H1 (cell line): Measurements from ENCODE around the gene CCDC88C. TPM values are rescaled to one million over a fixed set of nuclear protein-coding genes. Genes with fewer than 3 reads are reported as not detected.

Experiments used
- CTCF ChIA-PET: fragments of 300-600 bp; sonication (Branson Sonifier 250); formaldehyde crosslinking; loops from one replicate; lab custom pipeline; 2021; ENCODE audit not compliant: partially characterized antibody; lab: Charles Lee
- POLR2A ChIA-PET: fragments of 300-600 bp; sonication (Branson Sonifier 250); formaldehyde crosslinking; loops from one replicate; lab custom pipeline; 2021; ENCODE audit warnings: inconsistent platforms; ENCODE audit not compliant: partially characterized antibody; lab: Charles Lee
- DNase-seq, 2 experiments: peaks; one replicate each; pipeline versions ENCODE4 v3.0.0 to v3.0.0-alpha.2; 2010 to 2022; ENCODE audit warnings: low spot score in 2 of 2, low read depth in 1 of 2, mixed read lengths in 1 of 2
- FAIRE-seq: peaks from 2 replicates; lab custom pipeline; 2011; peaks lifted over from hg19 to GRCh38; lab: Jason Lieb, UNC
- H2AFZ ChIP-seq: 2 replicates; pipeline ENCODE4 v1.8.1; 2012; ENCODE audit warnings: low read length, inconsistent platforms
- H2AK5ac ChIP-seq: 2 replicates; pipeline ENCODE4 v1.6.1; 2013; ENCODE audit warnings: low read depth, low read length
- H2BK120ac ChIP-seq: replicated peaks from 2 replicates; pipeline ENCODE3; 2013; ENCODE audit warnings: low read depth, low read length, inconsistent platforms
- H2BK12ac ChIP-seq: 2 replicates; pipeline ENCODE4 v1.6.1; 2013; ENCODE audit warnings: low read depth, low read length
- H2BK15ac ChIP-seq: 2 replicates; pipeline ENCODE4 v1.6.1; 2013; ENCODE audit warnings: low read length
- H2BK20ac ChIP-seq: 2 replicates; pipeline ENCODE4 v1.6.1; 2013; ENCODE audit warnings: low read length
- H2BK5ac ChIP-seq: 2 replicates; pipeline ENCODE4 v1.6.1; 2013; ENCODE audit warnings: low read depth, low read length
- H3K14ac ChIP-seq: 2 replicates; pipeline ENCODE4 v1.6.1; 2013; ENCODE audit warnings: inconsistent platforms; ENCODE audit not compliant: insufficient read length
- H3K18ac ChIP-seq: 2 replicates; pipeline ENCODE4 v1.6.1; 2013; ENCODE audit warnings: low read length; ENCODE audit errors: extremely low read depth
- H3K23ac ChIP-seq: 2 replicates; pipeline ENCODE4 v1.6.1; 2013; ENCODE audit warnings: inconsistent platforms; ENCODE audit not compliant: insufficient read length
- H3K23me2 ChIP-seq: 2 replicates; pipeline ENCODE4 v1.6.1; 2013; ENCODE audit warnings: low read depth, low read length
- H3K27ac ChIP-seq: 2 replicates; pipeline ENCODE4 v1.6.1; 2011; ENCODE audit warnings: low read depth, low read length, inconsistent platforms
- H3K27me3 ChIP-seq, 4 experiments: replicated peaks in 1 of 4; 1 replicate in 1 of 4; 2 replicates in 3 of 4; pipeline versions ENCODE4 v1.6.1 to v1.8.1; 2011 to 2013; ENCODE audit warnings: low read length in 3 of 4, mild to moderate bottlenecking in 3 of 4, inconsistent platforms in 2 of 4, mixed read lengths in 2 of 4, moderate library complexity in 1 of 4; ENCODE audit not compliant: control insufficient read depth in 3 of 4, insufficient read depth in 3 of 4; ENCODE audit errors: extremely low read depth in 1 of 4
- H3K36me3 ChIP-seq, 4 experiments: 2 replicates each; pipeline versions ENCODE4 v1.6.1 to v1.8.1; 2011 to 2013; ENCODE audit warnings: mild to moderate bottlenecking in 4 of 4, low read length in 3 of 4, moderate library complexity in 2 of 4, control low read depth in 1 of 4, inconsistent platforms in 1 of 4; ENCODE audit not compliant: insufficient read depth in 4 of 4, control insufficient read depth in 2 of 4
- H3K4ac ChIP-seq: replicated peaks from 2 replicates; pipeline ENCODE3; 2013; ENCODE audit warnings: low read length, low read depth, mixed read lengths, inconsistent platforms; ENCODE audit not compliant: insufficient read length
- H3K4me1 ChIP-seq, 4 experiments: replicated peaks in 1 of 4; 1 replicate in 1 of 4; 2 replicates in 3 of 4; pipeline versions ENCODE4 v1.6.1 to v1.8.1; 2011 to 2013; ENCODE audit warnings: low read length in 3 of 4, inconsistent platforms in 2 of 4, mixed read lengths in 1 of 4; ENCODE audit not compliant: insufficient read depth in 4 of 4, control insufficient read depth in 3 of 4
- H3K4me2 ChIP-seq, 2 experiments: 2 replicates each; pipeline versions ENCODE4 v1.6.1 to v1.8.1; 2011 to 2013; ENCODE audit warnings: low read depth in 2 of 2, low read length in 2 of 2, control low read depth in 1 of 2, inconsistent platforms in 1 of 2, mild to moderate bottlenecking in 1 of 2; ENCODE audit not compliant: insufficient read depth in 1 of 2
- H3K4me3 ChIP-seq, 4 experiments: fragments of 200-600, 300-600 bp in 1 of 4; sonication (generic), shearing (Covaris generic), sonication (Bioruptor Twin) in 1 of 4; 2 replicates each; pipeline versions ENCODE4 v1.5.1 to v1.8.1; 2011 to 2016; ENCODE audit warnings: low read length in 4 of 4, low read depth in 3 of 4, control low read depth in 2 of 4, inconsistent platforms in 2 of 4, mild to moderate bottlenecking in 2 of 4, mixed read lengths in 1 of 4, moderate library complexity in 1 of 4; ENCODE audit not compliant: insufficient read depth in 2 of 4; ENCODE audit errors: extremely low read depth in 1 of 4
- H3K56ac ChIP-seq: replicated peaks from 2 replicates; pipeline ENCODE3; 2013; ENCODE audit warnings: low read depth, mild to moderate bottlenecking, mixed read lengths, low read length, inconsistent platforms; ENCODE audit not compliant: insufficient read length
- H3K79me1 ChIP-seq: 2 replicates; pipeline ENCODE4 v1.6.1; 2013; ENCODE audit warnings: low read depth, low read length, control low read depth
- H3K79me2 ChIP-seq, 2 experiments: 2 replicates each; pipeline versions ENCODE4 v1.6.1 to v1.8.1; 2012 to 2013; ENCODE audit warnings: low read length in 2 of 2, mild to moderate bottlenecking in 2 of 2, inconsistent platforms in 1 of 2; ENCODE audit not compliant: insufficient read depth in 2 of 2, control insufficient read depth in 1 of 2
- H3K9ac ChIP-seq, 4 experiments: replicated peaks in 1 of 4; 1 replicate in 1 of 4; 2 replicates in 3 of 4; pipeline versions ENCODE4 v1.6.1 to v1.8.1; 2011 to 2013; ENCODE audit warnings: low read depth in 3 of 4, low read length in 3 of 4, control low read depth in 2 of 4, mild to moderate bottlenecking in 2 of 4, moderate library complexity in 2 of 4, inconsistent platforms in 1 of 4; ENCODE audit errors: extremely low read depth in 1 of 4
- H3K9me3 ChIP-seq, 2 experiments: 2 replicates each; pipeline versions ENCODE4 v1.6.1 to v1.8.1; 2012 to 2013; ENCODE audit warnings: mild to moderate bottlenecking in 2 of 2, moderate library complexity in 2 of 2, control low read depth in 1 of 2, inconsistent platforms in 1 of 2, low read depth in 1 of 2, low read length in 1 of 2, mixed read lengths in 1 of 2; ENCODE audit not compliant: insufficient read depth in 2 of 2
- H4K20me1 ChIP-seq, 2 experiments: replicated peaks in 1 of 2; 2 replicates each; pipeline versions ENCODE3 to v1.8.1; 2011 to 2013; ENCODE audit warnings: inconsistent platforms in 2 of 2, low read length in 2 of 2, mild to moderate bottlenecking in 1 of 2; ENCODE audit not compliant: insufficient read depth in 2 of 2, control insufficient read depth in 1 of 2
- H4K5ac ChIP-seq: 2 replicates; pipeline ENCODE4 v1.6.1; 2013; ENCODE audit warnings: low read length, low read depth, mixed read lengths, inconsistent platforms; ENCODE audit not compliant: insufficient read length
- H4K8ac ChIP-seq: 2 replicates; pipeline ENCODE4 v1.8.0; 2013; ENCODE audit warnings: mild to moderate bottlenecking, moderate library complexity, low read length, inconsistent platforms; ENCODE audit not compliant: insufficient read depth; ENCODE audit errors: extremely low read depth
- H4K91ac ChIP-seq: replicated peaks from 2 replicates; pipeline ENCODE3; 2013; ENCODE audit warnings: low read length, mixed read lengths, inconsistent platforms; ENCODE audit not compliant: insufficient read length
- ASH2L ChIP-seq: fragments of 200-600, 300-600 bp; sonication (generic); IDR thresholded peaks from one replicate; pipeline ENCODE4 v1.7.1; 2017; ENCODE audit warnings: low read length
- NANOG ChIP-seq: IDR thresholded peaks from 2 replicates; pipeline ENCODE4 v1.6.1; 2011; ENCODE audit warnings: low read length, low read depth, mild to moderate bottlenecking, inconsistent platforms; ENCODE audit not compliant: insufficient read depth, poor library complexity, severe bottlenecking
- WGBS, 2 experiments: shearing (Covaris generic) in 1 of 2; methylation state at CpG; one replicate each; pipeline versions ENCODE4 v1.1.6 to v1.1.7; 2013 to 2015; ENCODE audit warnings: low lambda C conversion rate in 2 of 2, mixed read lengths in 2 of 2, inconsistent platforms in 1 of 2, low coverage in 1 of 2, missing lambda C conversion rate in 1 of 2; ENCODE audit not compliant: insufficient replicate concordance in 2 of 2, insufficient coverage in 1 of 2, insufficient read length in 1 of 2; ENCODE audit errors: extremely low coverage in 1 of 2, missing lambda C conversion rate in 1 of 2; 5-methylcytosine and 5-hydroxymethylcytosine counted together
- polyA plus RNA-seq, 7 experiments: library from polyadenylated mRNA; depleted of rRNA in 3 of 7; stranded (reverse) in 5 of 7; unstranded in 2 of 7; fragments of >200 nt in 5 of 7; fragments of 200-250 nt in 2 of 7; gene quantifications; 1 replicate in 5 of 7; 2 replicates in 1 of 7; 4 replicates in 1 of 7; pipeline versions ENCODE4 v1.2.1 to v1.2.3, GENCODE V29; 2011 to 2013; ENCODE audit warnings: missing spikeins in 2 of 7, mixed read lengths in 2 of 7
- total RNA-seq: library from RNA; stranded (reverse); fragmentation: NEBNext Ultra II Directional; extraction: Animal tissue kit (Norgen Biotek cat#: 25700); gene quantifications from 2 replicates; pipeline ENCODE4 v1.2.1, GENCODE V29; 2021

CCDC88C gene
- total and polyA plus RNA-seq, 2 of the 8 experiments (the other 6 are each of a cell fraction or from before 2014, with no cell fraction given): 10.3 to 57.7 TPM

GRCh38 chr14:91396013-91396660 lies 21.5 kb downstream of the CCDC88C start:
- H3K79me1 ChIP-seq: peaks cover 31% of the 10 kb centered on the region
- no peak overlapping the region for H3K23ac ChIP-seq
- TF ChIP-seq ASH2L: peak; percentile 45
- no peak for TF ChIP-seq NANOG
- CTCF ChIA-PET: interaction anchor here (0.6 to 6.7 kb wide), 18 partner anchors 9 to 1779 kb away, joined by 3 to 31 read pairs (median 4); no protein-coding TSS in a partner anchor
- H2BK20ac ChIP-seq: peak overlapping the region; percentile 48; the same call in 1 of the 2 replicates
- H4K20me1 ChIP-seq: peaks cover 4 to 5% of the 10 kb centered on the region in 2 experiments
- H4K5ac ChIP-seq: peak overlapping the region; percentile 8
- no peak overlapping the region for H4K8ac ChIP-seq
- no peaks in the 10 kb centered on the region for H3K27me3 ChIP-seq
- POLR2A ChIA-PET: interaction anchor here (0.9 to 7.4 kb wide), 5 partner anchors 9 to 37 kb away, joined by 3 to 66 read pairs (median 5); partner anchors contain the start of gene CCDC88C
- H2BK5ac ChIP-seq: peak overlapping the region; percentile 64; the same call in 1 of the 2 replicates
- H3K14ac ChIP-seq: no peak overlapping the region
- H3K18ac ChIP-seq: peak overlapping the region; percentile 81
- peak; percentile 62 for FAIRE-seq
- no peak overlapping the region for H2AK5ac ChIP-seq
- H2AFZ ChIP-seq: no peak overlapping the region
- peak overlapping the region; percentile 63; the same call in 1 of the 2 replicates for H2BK12ac ChIP-seq
- H3K4me2 ChIP-seq: peak overlapping the region; percentile 24 to 67; a peak in 3 of 4 replicates
- H3K36me3 ChIP-seq: no peaks in the 10 kb centered on the region
- H3K79me2 ChIP-seq: peaks cover 11 to 92% of the 10 kb centered on the region in 2 experiments
- peak in 1 of 2 experiments; percentile 48 for DNase-seq
- no peak overlapping the region for H3K56ac ChIP-seq
- H3K4me3 ChIP-seq: peak overlapping the region in 2 of 4 experiments; percentile 6 to 23; a peak in 1 of 8 replicates
- WGBS, 2 experiments: 68% methylated on average over 23 of the region's 23 CpGs; no CpG with 5 or more reads in 1 of the 2 experiments
- peak overlapping the region; percentile 41 for H3K4ac ChIP-seq
- no peaks in the 10 kb centered on the region for H3K9me3 ChIP-seq
- H3K4me1 ChIP-seq: peaks cover 37 to 69% (median 52%) of the 10 kb centered on the region in 4 experiments
- peak overlapping the region; percentile 71 for H2BK120ac ChIP-seq
- 0 out of 2 replicates have a peak overlapping the region, but pooled peaks have one; percentile 63 for H2BK15ac ChIP-seq
- no peak overlapping the region for H3K9ac ChIP-seq
- H4K91ac ChIP-seq: peak overlapping the region; percentile 61
- H3K23me2 ChIP-seq: peaks cover 2% of the 10 kb centered on the region; the same call in 1 of the 2 replicates
- H3K27ac ChIP-seq: peak overlapping the region; percentile 61; the same call in 1 of the 2 replicates
